Smooth muscle cell (in vitro differentiated cells): ENCODE results near the gene ADO. TPM values are rescaled to one million over a fixed set of nuclear protein-coding genes. Genes with fewer than 3 reads are reported as not detected.

ENCODE experiments used
- DNase-seq: peaks from one replicate; lab custom pipeline; 2025; ENCODE audit not compliant: unreplicated experiment; lab: John Stamatoyannopoulos, UW
- H2AFZ ChIP-seq: fragments of 200-600 bp; sonication (generic); 2 replicates; pipeline ENCODE4 v1.6.0; 2016; ENCODE audit warnings: antibody characterized with exemption, low read depth, mild to moderate bottlenecking
- H3F3A ChIP-seq: fragments of 200-600 bp; sonication (generic); 2 replicates; pipeline ENCODE4 v1.6.0; 2017; ENCODE audit warnings: antibody characterized with exemption, low read depth
- H3K27ac ChIP-seq: fragments of 200-600 bp; sonication (generic); 2 replicates; pipeline ENCODE4 v1.5.1; 2016; ENCODE audit warnings: low read depth, mild to moderate bottlenecking
- H3K27me3 ChIP-seq: fragments of 200-600 bp; sonication (generic); 2 replicates; pipeline ENCODE4 v1.6.1; 2016; ENCODE audit warnings: low read depth, mild to moderate bottlenecking
- H3K36me3 ChIP-seq: fragments of 200-600 bp; sonication (generic); 2 replicates; pipeline ENCODE4 v1.5.1; 2016; ENCODE audit warnings: low read depth
- H3K4me1 ChIP-seq: fragments of 200-600 bp; sonication (generic); 2 replicates; pipeline ENCODE4 v1.5.1; 2016; ENCODE audit warnings: low read depth
- H3K4me2 ChIP-seq: fragments of 200-600 bp; sonication (generic); 2 replicates; pipeline ENCODE4 v1.6.0; 2016; ENCODE audit warnings: mild to moderate bottlenecking
- H3K4me3 ChIP-seq: fragments of 200-600 bp; sonication (generic); 2 replicates; pipeline ENCODE4 v1.5.1; 2016; ENCODE audit warnings: mild to moderate bottlenecking
- H3K79me2 ChIP-seq: fragments of 200-600 bp; sonication (generic); 2 replicates; pipeline ENCODE4 v1.6.0; 2016; ENCODE audit warnings: low read depth, mild to moderate bottlenecking
- H3K9ac ChIP-seq: fragments of 200-600 bp; sonication (generic); 2 replicates; pipeline ENCODE4 v1.6.0; 2016; ENCODE audit warnings: low read depth
- H3K9me3 ChIP-seq: fragments of 200-600 bp; sonication (generic); replicated peaks from 2 replicates; pipeline ENCODE4 v1.5.1; 2016; ENCODE audit warnings: low read depth
- H4K20me1 ChIP-seq: fragments of 200-600 bp; sonication (generic); 2 replicates; pipeline ENCODE4 v1.6.0; 2016; ENCODE audit warnings: low read depth
- WGBS: methylation state at CpG from one replicate; pipeline ENCODE4 v1.1.7; 2016; ENCODE audit warnings: low lambda C conversion rate; 5-methylcytosine and 5-hydroxymethylcytosine counted together
- polyA plus RNA-seq: library from polyadenylated mRNA; unstranded; fragments of >200 nt; fragmentation: Nextera tagmentation; extraction: Ambion mirVana; gene quantifications from 2 replicates; pipeline ENCODE4 v1.2.1, GENCODE V29; 2016
- total RNA-seq: library from RNA; depleted of rRNA; stranded (reverse); fragments of >200 nt; gene quantifications from 2 replicates; pipeline ENCODE4 v1.2.3, GENCODE V29; 2014
- TF ChIP-seq, protein P1 (sequence below): fragments of 200-600 bp; sonication (generic); IDR thresholded peaks from 2 replicates; pipeline ENCODE4 v1.5.1; 2017; ENCODE audit warnings: borderline replicate concordance, mild to moderate bottlenecking, antibody characterized with exemption; ENCODE audit not compliant: insufficient read depth, poor library complexity, severe bottlenecking

Gene ADO
- total and polyA plus RNA-seq, 2 experiments from 2014 or later: 11.9 to 32.4 TPM

DNA sequence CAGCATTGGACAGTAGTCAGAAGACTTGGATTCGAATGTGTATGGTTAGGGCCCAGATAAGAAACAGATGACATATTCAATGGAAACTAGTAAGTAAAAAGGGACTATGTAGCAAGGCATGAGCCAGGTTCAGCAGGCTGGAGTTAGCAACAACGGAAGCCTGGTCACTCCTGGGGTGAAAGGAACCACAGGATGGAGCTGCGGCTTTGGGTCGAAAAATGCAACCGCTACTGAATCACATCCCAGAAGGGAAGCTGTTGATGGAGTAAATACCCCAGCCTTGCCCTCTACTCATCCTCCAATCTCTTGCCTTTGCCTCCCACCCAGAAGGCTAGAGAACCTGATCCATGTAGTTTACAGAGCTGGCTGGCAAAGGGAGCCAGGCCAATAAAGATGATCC lies 49.2 kb downstream of the ADO start:
- Histone ChIP-seq H3K9ac (no peak overlapping the region), H3K9me3 (no peaks in the 10 kb centered on the region), H3K36me3 (no peaks in the 10 kb centered on the region), H3K4me2 (peak overlapping the region; percentile 3), H3F3A (no peaks in the 10 kb centered on the region), H3K79me2 (no peaks in the 10 kb centered on the region), H4K20me1 (no peaks in the 10 kb centered on the region), H3K27me3 (no peaks in the 10 kb centered on the region), H2AFZ (no peak overlapping the region), H3K4me1 (no peaks in the 10 kb centered on the region), H3K4me3 (no peak overlapping the region), H3K27ac (no peak overlapping the region)
- no peak for DNase-seq
- TF ChIP-seq, protein P1, sequence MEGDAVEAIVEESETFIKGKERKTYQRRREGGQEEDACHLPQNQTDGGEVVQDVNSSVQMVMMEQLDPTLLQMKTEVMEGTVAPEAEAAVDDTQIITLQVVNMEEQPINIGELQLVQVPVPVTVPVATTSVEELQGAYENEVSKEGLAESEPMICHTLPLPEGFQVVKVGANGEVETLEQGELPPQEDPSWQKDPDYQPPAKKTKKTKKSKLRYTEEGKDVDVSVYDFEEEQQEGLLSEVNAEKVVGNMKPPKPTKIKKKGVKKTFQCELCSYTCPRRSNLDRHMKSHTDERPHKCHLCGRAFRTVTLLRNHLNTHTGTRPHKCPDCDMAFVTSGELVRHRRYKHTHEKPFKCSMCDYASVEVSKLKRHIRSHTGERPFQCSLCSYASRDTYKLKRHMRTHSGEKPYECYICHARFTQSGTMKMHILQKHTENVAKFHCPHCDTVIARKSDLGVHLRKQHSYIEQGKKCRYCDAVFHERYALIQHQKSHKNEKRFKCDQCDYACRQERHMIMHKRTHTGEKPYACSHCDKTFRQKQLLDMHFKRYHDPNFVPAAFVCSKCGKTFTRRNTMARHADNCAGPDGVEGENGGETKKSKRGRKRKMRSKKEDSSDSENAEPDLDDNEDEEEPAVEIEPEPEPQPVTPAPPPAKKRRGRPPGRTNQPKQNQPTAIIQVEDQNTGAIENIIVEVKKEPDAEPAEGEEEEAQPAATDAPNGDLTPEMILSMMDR: no peak
- WGBS: 53% methylated on average over 5 of the region's 5 CpGs

GRCh38 chr10:62856021-62856420 lies 51.5 kb downstream of the ADO start:
- Histone ChIP-seq H4K20me1 (no peaks in the 10 kb centered on the region), H3K4me3 (no peak overlapping the region), H3K27me3 (no peaks in the 10 kb centered on the region), H3K27ac (no peak overlapping the region), H3K9me3 (no peaks in the 10 kb centered on the region), H3K9ac (no peak overlapping the region), H3K36me3 (no peaks in the 10 kb centered on the region), H3K4me2 (no peak overlapping the region), H3K79me2 (no peaks in the 10 kb centered on the region), H3K4me1 (no peaks in the 10 kb centered on the region), H3F3A (no peaks in the 10 kb centered on the region), H2AFZ (no peak overlapping the region)
- DNase-seq: no peak
- WGBS: 76% methylated on average over 4 of the region's 4 CpGs
- TF ChIP-seq, protein P1: no peak

Other genes with a start within 250 kb of the ADO start
- 209 and 255 TPM in 2 replicates for gene EGR2, start 11.6 kb downstream of the ADO start, total RNA-seq
- 277 and 433 TPM in 2 replicates for gene EGR2, start 11.6 kb downstream of the ADO start, polyA plus RNA-seq